ENCODE data around the gene COL16A1.

Gene COL16A1

GRCh38 chr1:31663622-31664452 is 40.0 kb downstream of the COL16A1 start:
- peak; percentile 53 for DNase-seq

GRCh38 chr1:31662463-31662862 is 41.4 kb downstream of the COL16A1 start:
- no peak for DNase-seq

DNA sequence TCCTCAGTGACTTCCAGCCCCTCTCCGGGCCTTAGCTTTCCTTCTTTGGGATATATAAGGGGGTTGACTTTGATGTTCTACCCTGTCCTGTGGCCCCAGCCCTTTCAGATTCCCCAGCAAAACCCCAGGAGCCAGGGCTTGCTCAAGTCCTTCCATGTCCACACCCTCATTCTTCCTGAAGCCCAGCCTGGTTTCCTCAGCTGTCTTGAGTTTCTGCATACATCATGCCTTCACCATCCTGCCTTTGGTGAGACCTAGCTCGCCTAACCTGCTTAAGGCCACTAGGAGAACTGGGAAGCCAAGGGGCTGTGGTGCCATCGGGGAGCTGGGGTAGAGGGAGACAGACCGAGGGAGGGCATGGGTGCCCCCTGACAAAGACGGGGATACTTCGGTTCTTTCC is 42.0 kb downstream of the COL16A1 start:
- no peak for DNase-seq

DNA sequence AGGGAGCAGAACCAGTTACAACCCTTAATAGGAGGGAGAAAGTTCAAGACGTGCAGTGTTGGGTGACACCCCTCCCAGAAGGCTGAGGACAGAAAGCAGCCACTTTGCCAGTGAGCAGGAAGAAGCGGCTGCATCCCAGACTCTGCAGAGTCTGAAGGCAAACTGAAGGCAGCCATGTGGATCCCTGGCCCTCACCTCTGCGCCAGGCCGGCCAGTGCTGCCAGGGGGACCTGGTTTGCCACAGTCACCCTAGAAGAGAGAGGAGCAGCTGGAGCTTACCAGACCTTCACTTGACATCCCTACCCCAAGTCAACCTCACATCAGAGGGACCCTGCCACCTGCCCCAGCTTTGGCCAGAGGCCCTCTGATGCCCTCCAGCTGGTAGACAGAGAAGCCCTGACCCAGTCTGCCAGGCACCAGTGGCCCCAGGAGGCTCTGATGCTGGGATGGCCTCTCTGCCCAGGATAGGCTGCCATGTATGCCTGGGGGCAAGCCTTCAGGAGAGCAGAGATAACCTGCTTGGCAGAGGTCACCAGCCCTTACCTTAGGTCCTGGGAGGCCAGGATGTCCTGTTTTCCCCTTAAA is 42.9 kb downstream of the COL16A1 start:
- no peak for DNase-seq

GRCh38 chr1:31659889-31660288 is 43.9 kb downstream of the COL16A1 start:
- no peak for DNase-seq

DNA sequence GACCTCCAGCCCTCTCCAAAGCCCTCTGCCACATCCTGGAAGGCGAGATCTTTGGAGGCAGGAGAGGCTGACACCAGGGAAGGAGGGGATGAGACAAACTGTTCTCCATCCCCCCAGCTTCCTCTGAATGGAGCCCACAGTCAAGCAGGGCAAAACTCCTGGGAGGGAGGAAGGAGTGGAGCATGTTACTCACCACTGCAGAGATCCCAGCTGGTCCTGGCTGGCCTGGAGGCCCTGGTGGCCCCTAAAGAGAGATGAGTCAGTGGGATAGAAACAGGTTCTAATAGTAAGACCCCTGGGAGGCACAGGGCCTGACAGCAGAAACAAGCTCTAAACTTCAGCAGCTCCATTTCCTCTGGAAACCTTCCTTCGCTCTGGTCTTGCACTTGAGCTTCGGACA is 45.1 kb downstream of the COL16A1 start:
- DNase-seq = no peak

DNA sequence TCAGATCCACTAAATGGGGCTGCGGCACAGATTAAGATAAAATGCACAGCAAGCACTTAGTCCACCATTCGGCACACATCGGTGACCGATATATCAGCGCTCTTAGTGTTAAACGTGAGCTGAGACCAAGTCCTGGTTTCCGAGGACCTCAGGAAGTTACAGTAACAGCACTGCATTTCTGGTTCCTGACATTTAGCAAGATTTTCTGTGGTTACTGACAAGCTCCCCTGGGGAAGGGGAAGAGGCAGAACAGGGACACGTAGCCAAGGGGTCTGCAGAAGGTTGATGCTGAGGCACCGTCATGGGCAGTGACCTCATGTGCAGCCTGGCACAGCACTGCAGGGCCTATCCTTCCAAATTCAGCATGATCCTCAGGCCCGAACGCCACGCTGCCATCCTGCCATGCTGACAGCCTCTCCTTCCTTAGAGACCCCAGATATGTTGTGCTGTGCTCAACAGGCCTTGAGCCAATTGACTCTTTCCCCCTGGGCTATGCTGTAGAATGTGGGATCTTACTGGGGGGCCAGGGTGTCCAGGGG is 45.8 kb downstream of the COL16A1 start:
- no peak for DNase-seq

- DNase-seq = no peak
Measured at GRCh38 chr1:31657020-31657804, 46.6 kb downstream of the COL16A1 start.

DNA sequence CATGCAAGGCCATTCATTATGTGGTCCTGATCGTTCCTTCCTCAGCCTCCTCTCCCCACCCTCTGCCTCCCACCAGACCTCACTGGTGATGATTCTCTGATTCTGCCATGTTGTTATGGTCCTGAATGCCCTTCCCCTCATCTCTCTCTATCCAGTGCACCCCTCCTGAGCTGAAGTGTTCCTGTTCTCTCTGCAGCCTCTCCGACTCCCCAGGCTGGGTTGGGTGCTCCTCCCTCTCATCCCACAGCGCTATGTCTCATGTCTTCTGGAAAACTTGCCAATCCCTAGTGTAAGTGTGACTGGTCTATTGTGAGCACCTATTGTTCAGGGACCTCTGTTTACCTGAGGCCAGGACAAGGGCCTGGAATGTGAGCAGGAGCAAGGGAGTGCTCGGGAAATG is 48.1 kb downstream of the COL16A1 start:
- no peak for DNase-seq

GRCh38 chr1:31655104-31655503 is 48.7 kb downstream of the COL16A1 start:
- DNase-seq = no peak

DNA sequence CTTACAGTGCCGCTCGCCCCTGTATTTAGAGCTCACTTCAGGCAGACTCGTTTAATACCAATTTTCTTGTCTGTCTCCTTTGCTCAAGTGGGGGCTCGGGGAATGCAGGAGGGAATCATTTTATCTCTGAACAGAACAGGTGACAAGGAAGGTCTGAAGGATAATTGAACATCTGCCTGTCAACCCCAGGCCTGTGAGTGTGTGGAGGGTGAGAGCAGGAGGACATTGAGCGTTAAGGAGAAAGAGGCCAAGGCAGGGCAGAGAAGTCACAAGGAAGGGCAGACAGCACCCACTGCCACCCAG is 49.4 kb downstream of the COL16A1 start:
- no peak for DNase-seq

GRCh38 chr1:31653717-31654473 is 49.9 kb downstream of the COL16A1 start:
- DNase-seq = no peak

DNA sequence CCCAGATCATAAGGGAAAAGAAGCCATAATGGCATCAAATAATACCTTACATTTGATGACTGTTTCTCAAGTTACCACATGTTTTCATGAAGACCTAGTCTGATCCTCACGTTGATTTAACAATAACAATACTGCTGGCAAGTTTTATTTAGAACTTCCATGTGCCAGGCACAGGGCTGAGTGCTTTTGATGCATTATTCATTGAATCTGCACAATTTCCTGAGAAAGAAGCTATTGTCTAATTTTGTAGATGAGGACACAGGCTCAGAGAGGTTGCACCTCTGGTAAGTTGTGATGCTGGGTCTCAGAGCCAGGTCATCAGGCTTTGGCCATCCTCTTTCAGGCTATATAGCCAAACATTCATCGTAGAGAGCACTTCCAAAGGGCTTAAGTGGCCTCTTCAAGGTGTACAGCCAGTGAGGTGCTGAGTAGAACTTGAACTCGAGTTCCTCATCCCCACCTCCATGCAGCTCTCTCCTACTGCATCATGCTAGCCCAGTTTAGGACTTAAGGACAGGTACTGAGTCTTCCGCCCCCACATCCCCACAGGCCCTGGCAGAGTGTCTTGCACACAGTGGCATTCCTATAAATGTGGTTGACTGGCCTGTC is 50.8 kb downstream of the COL16A1 start:
- DNase-seq = no peak

GRCh38 chr1:31651766-31652165 is 52.1 kb downstream of the COL16A1 start:
- DNase-seq = no peak

GRCh38 chr1:31651089-31651420 is 52.8 kb downstream of the COL16A1 start:
- no peak for DNase-seq

DNA sequence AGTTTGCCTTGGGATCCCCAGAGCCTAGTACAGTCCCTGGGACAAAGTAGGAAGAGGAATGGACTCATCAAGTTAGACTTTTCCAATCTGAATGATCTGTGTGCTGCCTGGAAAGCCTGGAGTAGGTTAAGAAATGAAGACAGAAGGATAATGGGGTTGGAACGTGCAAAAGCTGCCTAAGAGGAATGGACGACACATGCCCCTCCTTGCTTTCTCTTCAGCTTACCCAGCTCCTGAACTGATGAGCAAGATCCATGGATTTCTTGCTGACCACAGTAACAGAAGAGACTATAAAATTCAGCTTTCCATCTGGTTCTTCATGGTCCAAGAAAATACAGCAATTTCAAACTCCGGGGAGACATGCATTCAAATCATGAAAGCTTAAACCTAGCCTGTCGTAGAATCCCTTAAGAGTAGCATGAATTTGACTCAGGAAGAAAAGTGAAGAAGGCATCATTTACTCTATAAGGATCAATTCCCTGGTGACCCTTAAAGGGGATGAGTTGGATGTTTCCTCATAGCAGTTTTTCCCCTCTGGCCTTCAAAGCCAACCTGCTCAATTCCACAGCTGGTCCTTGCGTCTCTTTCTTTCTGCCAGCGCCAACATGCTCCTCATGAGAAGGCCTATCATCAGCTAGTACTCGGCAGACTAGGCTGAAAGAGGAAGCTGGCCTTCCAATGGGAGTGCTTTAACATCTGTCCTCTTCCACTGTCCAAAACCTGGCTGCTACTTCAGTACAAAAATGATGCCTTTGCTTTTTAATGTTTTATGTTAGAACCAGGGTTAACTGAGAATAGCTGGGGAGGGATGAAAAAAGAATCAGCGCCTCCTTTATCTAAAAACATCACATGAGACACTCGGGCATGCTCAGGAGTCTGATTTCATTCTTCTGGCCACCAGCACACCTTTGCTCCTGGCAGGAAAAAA is 53.4 kb downstream of the COL16A1 start:
- no peak for DNase-seq

DNA sequence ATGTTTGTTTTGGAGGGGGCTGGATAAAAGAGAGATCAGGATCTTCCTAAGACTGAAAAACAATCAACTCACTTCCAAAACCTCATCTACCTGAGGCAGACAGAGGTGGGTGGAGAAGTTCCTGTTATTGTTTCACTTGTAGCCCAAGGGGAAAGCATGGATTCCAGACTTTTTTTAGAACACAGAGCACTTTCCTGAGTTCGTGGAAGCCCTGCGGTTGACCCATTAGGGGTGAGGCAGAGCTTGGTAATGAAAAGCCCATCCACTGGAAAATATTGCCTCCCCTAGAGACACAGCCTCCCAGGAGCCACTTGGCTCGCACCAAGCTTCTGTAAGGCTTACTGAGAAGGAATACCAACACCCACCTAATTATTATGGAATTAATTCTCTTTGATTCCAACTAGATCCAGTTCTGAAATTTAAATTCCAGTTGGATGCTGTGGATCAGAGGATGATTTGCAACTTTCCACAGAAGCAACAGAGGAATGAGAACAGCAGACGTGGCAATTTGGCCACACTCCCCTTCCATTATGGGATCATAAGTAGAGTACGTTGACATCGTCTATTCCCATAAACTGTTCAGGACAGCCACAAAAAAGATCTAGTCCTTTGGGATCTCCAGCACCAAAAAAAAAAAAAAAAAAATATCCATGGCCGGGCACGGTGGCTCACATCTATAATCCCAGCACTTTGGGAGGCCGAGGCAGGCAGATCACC is 55.0 kb downstream of the COL16A1 start:
- DNase-seq = no peak

DNA sequence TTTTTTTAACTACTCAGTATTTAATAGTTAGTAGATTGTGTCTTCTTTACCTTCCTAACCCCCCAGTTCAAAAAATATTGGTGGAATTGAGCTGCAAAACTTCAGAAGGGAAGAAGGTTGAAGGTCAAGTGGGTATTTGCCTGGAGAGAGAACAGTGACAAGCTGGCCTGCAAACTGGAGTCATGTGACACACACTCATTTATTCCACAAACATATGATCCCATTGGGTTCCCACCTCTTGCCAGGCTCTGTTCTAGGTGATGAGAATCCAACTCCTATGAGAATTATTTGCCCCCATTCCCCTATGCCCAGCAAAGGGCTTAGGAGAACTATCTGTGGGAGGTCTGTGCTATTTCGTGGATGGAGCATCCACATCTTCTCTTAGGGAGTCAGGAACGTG is 55.6 kb downstream of the COL16A1 start:
- no peak for DNase-seq

GRCh38 chr1:31647106-31647505 is 56.7 kb downstream of the COL16A1 start:
- no peak for DNase-seq

GRCh38 chr1:31646259-31646960 is 57.4 kb downstream of the COL16A1 start:
- DNase-seq = no peak

All from effector CD4-positive, alpha-beta T cell (primary cell).